Calu3 (cell line): ENCODE results near the gene NANOS2. TPM values are rescaled to one million over a fixed set of nuclear protein-coding genes. Genes with fewer than 3 reads are reported as not detected.

ENCODE experiments used
- Bru-seq: library from RNA; stranded (reverse); fragments of 400-500 nt; gene quantifications from one replicate; lab custom pipeline; 2021; lab: Mats Ljungman, UMichigan
- BruChase-seq, 2 experiments: library from RNA; stranded (reverse); fragments of 400-500 nt; gene quantifications; one replicate each; lab custom pipeline; 2021; lab: Mats Ljungman, UMichigan
- BruUV-seq: library from RNA; stranded (reverse); fragments of 400-500 nt; replicated peaks from 2 replicates; lab custom pipeline; 2021; lab: Mats Ljungman, UMichigan
- CTCF ChIA-PET: fragments of 300-600 bp; sonication (Branson Sonifier 250); formaldehyde crosslinking; loops from one replicate; lab custom pipeline; 2022; ENCODE audit warnings: antibody characterized with exemption; lab: Charles Lee
- DNase-seq: peaks from one replicate; pipeline ENCODE4 v3.0.0; 2022
- H3K27ac Mint-ChIP-seq: one replicate; pipeline ENCODE4 v1.8.0; 2022; ENCODE audit warnings: mixed read lengths; ENCODE audit not compliant: unreplicated experiment
- H3K27me3 Mint-ChIP-seq: one replicate; pipeline ENCODE4 v1.8.0; 2022; ENCODE audit warnings: mixed read lengths; ENCODE audit not compliant: unreplicated experiment
- H3K36me3 Mint-ChIP-seq: one replicate; pipeline ENCODE4 v1.8.0; 2022; ENCODE audit warnings: mild to moderate bottlenecking, moderate library complexity, mixed read lengths; ENCODE audit not compliant: insufficient read depth, unreplicated experiment
- H3K4me1 Mint-ChIP-seq: one replicate; pipeline ENCODE4 v1.8.0; 2022; ENCODE audit warnings: mild to moderate bottlenecking, low read depth, mixed read lengths; ENCODE audit not compliant: unreplicated experiment
- H3K4me3 Mint-ChIP-seq: one replicate; pipeline ENCODE4 v1.8.0; 2022; ENCODE audit warnings: mild to moderate bottlenecking, low read depth, moderate library complexity, mixed read lengths; ENCODE audit not compliant: unreplicated experiment
- H3K9me3 Mint-ChIP-seq: one replicate; pipeline ENCODE4 v1.8.0; 2022; ENCODE audit warnings: low read depth, mixed read lengths; ENCODE audit not compliant: unreplicated experiment
- intact Hi-C: fragments of 100-400 bp; cut with micrococcal nuclease; formaldehyde crosslinking; loops from one replicate; pipeline ENCODE4 v1.10.0; 2022; ENCODE audit not compliant: unreplicated experiment
- long read RNA-seq: library from polyadenylated mRNA; stranded (forward); transcript quantifications from one replicate; pipeline ENCODE4 v2.0.0, GENCODE V29; 2022
- total RNA-seq: library from RNA; stranded (reverse); gene quantifications from 2 replicates; pipeline ENCODE4 v1.2.3, GENCODE V29; 2022
- TF ChIP-seq, protein P1 (sequence below): fragments of 200-600 bp; IDR thresholded peaks from one replicate; pipeline ENCODE4 v1.8.0; 2022; ENCODE audit warnings: antibody characterized with exemption; ENCODE audit not compliant: unreplicated experiment

Gene NANOS2
- total RNA-seq: not detected in 2 replicates
- Bru-seq, nascent RNA: not detected
- BruChase-seq, experiment 1, labeled RNA remaining after a 6-hour chase: not detected
- not detected for BruChase-seq, experiment 2, labeled RNA remaining after a 2-hour chase
- long read RNA-seq: 0 reads

DNA sequence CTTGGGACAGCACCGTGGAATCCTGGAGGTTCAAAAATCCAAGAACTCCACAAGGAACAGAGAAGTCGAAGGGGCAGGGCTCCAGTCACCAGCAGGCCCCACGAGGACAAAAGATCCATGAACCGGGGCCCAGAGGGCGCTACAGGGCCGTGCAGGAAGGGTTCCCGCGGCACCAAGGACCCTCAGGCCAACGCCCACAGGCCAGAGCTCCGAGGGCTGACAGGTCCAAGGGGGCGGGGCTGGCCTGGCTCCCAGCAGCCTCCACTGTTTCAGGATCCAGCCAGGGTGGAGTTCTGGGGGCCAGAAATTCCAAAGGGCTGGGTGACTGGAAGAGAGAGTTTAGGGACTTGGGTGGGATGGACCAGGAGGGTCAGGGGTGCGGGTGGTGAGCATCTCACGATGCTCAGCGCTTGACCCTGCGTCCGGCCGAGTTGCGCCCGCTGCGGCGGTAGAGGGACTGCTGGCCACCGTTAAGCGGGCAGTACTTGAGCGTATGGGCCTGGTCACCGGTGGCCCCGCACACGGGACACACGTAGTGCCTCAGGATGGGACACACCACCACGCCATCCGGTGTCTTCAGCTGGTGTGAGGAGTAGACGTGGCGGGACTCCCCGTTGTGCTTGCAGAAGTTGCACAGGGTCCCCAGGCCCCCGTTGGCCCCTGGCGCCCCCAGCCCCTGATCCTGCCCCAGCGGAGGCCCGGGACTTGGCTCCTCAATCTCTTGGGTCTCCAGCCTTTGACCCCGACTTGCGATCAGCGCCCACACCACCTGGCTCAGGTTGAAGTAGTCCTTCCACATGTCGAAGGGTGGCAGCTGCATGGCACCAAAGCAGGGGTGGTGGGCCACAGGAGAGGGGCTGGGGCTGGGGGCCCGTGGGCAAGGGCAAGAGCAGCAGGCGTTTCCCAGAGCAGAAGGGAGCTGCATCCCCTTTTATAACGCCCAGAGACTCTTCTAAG is at the start of gene NANOS2:
Gene NANOS2, minus strand, starts transcription at position 905 of the 957 bp plus-strand sequence. Its CDS starts 85 bp downstream, at position 820.
- intact Hi-C loops: no loop called here
- H3K4me1 Mint-ChIP-seq: no peaks in the 10 kb centered on the region

DNA sequence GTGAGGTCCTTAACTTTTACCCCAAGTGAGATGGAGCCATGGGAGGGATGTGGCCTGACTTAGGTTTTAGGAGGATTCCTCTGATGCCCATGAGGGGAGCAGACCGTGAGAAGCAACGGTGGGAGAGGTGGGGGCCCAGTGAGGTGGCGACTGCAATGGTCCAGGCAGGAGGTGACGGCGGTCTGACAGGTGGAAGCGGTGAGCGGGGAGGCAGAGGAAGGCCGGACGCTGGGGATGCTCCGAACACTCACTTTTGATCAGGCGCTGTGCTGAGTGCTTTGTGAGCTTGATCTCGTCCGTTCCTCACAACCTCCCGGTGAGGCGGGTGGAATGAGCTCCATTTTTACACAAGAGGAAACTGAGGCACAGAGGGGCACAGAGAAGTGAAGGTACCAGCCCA is 47.4 kb upstream of the NANOS2 start:
- H3K9me3 Mint-ChIP-seq: no peaks in the 10 kb centered on the region
- peaks cover 22% of the 10 kb centered on the region for H3K4me1 Mint-ChIP-seq
- intact Hi-C loops: no loop called here
- H3K4me3 Mint-ChIP-seq: no peak overlapping the region
- no peak for DNase-seq
- TF ChIP-seq, protein P1, sequence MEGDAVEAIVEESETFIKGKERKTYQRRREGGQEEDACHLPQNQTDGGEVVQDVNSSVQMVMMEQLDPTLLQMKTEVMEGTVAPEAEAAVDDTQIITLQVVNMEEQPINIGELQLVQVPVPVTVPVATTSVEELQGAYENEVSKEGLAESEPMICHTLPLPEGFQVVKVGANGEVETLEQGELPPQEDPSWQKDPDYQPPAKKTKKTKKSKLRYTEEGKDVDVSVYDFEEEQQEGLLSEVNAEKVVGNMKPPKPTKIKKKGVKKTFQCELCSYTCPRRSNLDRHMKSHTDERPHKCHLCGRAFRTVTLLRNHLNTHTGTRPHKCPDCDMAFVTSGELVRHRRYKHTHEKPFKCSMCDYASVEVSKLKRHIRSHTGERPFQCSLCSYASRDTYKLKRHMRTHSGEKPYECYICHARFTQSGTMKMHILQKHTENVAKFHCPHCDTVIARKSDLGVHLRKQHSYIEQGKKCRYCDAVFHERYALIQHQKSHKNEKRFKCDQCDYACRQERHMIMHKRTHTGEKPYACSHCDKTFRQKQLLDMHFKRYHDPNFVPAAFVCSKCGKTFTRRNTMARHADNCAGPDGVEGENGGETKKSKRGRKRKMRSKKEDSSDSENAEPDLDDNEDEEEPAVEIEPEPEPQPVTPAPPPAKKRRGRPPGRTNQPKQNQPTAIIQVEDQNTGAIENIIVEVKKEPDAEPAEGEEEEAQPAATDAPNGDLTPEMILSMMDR: no peak
- no peak overlapping the region for H3K27ac Mint-ChIP-seq
- H3K36me3 Mint-ChIP-seq: no peaks in the 10 kb centered on the region
- BruUV-seq: no TSS peak
- CTCF ChIA-PET: interaction anchor here (1.6 kb wide), 1 partner anchor 10 kb away, joined by 4 read pairs; no protein-coding TSS in a partner anchor
- H3K27me3 Mint-ChIP-seq: peaks cover 94% of the 10 kb centered on the region

More for the DNA sequence above, at the start of gene NANOS2:
- H3K9me3 Mint-ChIP-seq: no peaks in the 10 kb centered on the region
- H3K27ac Mint-ChIP-seq: no peak within 1 kb of the TSS
- BruUV-seq: no TSS peak
- DNase-seq: no peak
- TF ChIP-seq, protein P1: no peak
- CTCF ChIA-PET: interaction anchor here (0.6 kb wide), 1 partner anchor 144 kb away, joined by 4 read pairs; no protein-coding TSS in a partner anchor
- H3K36me3 Mint-ChIP-seq: no peaks in the 10 kb centered on the region
- no peak within 1 kb of the TSS for H3K4me3 Mint-ChIP-seq
- peaks cover 49% of the 10 kb centered on the region for H3K27me3 Mint-ChIP-seq

DNA sequence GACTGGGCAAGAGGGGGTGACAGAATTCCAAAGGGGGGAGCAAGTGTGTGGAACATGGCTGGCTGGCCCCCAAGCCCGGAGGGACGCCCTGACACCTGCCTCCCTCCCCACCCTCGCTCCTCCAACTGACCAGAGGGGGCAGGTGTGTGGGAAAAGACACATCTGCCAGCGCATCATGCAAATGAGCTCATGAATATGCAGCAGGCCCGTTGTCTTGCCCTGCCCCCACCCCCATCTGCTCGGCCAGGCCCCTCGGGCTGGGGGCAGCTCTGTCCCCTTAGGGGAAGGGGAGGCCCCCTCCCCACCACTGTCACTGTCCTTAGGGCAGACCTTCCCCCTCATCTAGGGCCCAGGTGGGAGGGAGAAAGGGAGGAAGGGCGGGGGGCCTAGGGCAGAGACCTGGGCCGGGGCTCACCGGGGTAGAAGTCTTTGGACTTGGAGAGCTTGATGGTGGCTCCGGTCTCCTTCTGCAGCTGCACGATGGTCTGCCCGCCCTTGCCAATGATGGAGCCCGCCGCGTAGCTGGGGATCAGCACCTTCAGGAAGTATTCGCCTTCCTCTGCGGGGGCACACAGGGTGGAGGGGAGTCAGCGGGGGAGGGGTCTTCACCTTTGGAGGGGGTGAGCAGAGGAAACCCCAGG is 46.1 kb upstream of the NANOS2 start:
- Mint-ChIP-seq H3K9me3 (no peaks in the 10 kb centered on the region), H3K36me3 (no peaks in the 10 kb centered on the region), H3K27ac (no peak overlapping the region), H3K4me3 (no peak overlapping the region), H3K4me1 (peaks cover 22% of the 10 kb centered on the region), H3K27me3 (peaks cover 81% of the 10 kb centered on the region)
- CTCF ChIA-PET: interaction anchor here (0.6 to 1.7 kb wide), 7 partner anchors 8 to 249 kb away, joined by 3 to 6 read pairs (median 4); partner anchors contain the start of genes CCDC61, MYPOP and SYMPK
- intact Hi-C loops: no loop called here
- no TSS peak for BruUV-seq
- peak; percentile 32 for DNase-seq
- TF ChIP-seq, protein P1: no peak

DNA sequence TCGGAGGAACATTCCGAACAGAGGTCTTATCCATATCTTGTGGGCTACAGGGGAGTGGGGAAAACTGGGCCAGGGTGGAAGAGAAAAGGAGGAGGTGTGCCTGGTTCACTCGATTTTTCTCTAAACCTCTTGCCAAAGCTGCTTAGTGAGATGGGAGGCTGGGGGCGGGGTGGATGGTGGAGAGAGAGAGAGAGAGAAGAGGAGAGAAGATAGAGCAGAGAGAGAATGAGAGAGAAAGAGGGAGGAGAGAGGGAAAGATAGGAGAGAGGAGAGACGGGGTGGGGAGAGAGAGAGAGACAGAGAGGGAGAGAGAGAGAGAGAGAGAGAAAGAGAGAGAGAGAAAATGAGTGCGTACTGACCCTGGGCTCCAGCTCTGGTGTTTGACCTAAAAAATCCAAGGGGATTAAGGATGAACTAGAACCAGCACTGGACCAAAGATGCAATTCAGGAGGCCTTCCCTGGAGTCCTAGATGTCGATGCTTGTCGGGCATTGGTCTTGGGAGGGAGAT is 45.0 kb upstream of the NANOS2 start:
- peaks cover 33% of the 10 kb centered on the region for H3K4me1 Mint-ChIP-seq
- DNase-seq: no peak
- CTCF ChIA-PET: no interaction called here
- no peaks in the 10 kb centered on the region for H3K9me3 Mint-ChIP-seq
- intact Hi-C loops: no loop called here
- no peaks in the 10 kb centered on the region for H3K36me3 Mint-ChIP-seq
- peaks cover 70% of the 10 kb centered on the region for H3K27me3 Mint-ChIP-seq
- BruUV-seq: no TSS peak
- TF ChIP-seq, protein P1: no peak
- H3K4me3 Mint-ChIP-seq: no peak overlapping the region
- H3K27ac Mint-ChIP-seq: no peak overlapping the region
